Activated naive CD4-positive, alpha-beta T cell treated with anti-CD3 and anti-CD28 coated beads, Interleukin-2, amount 10 ng/mL, durations not matched to agents 7 days and 5 days (primary cell): ENCODE measurements around the gene NDUFS8.

Experiments used
- CTCF ChIA-PET: fragments of 350-600 bp; sonication (Branson Sonifier 250); formaldehyde crosslinking; loops from one replicate; lab custom pipeline; 2021; ENCODE audit warnings: antibody characterized with exemption; lab: Charles Lee
- DNase-seq: peaks from one replicate; pipeline ENCODE4 v3.0.0-alpha.2; 2020
- H3K27ac Mint-ChIP-seq: one replicate; pipeline ENCODE4 v1.8.0; 2021; ENCODE audit warnings: mild to moderate bottlenecking, moderate library complexity, mixed read lengths
- H3K27me3 Mint-ChIP-seq: one replicate; pipeline ENCODE4 v1.8.0; 2021; ENCODE audit warnings: mild to moderate bottlenecking, mixed read lengths
- H3K36me3 Mint-ChIP-seq: one replicate; pipeline ENCODE4 v1.8.0; 2021; ENCODE audit warnings: mixed read lengths
- H3K4me1 Mint-ChIP-seq: one replicate; pipeline ENCODE4 v1.8.0; 2021; ENCODE audit warnings: mixed read lengths
- H3K4me3 Mint-ChIP-seq: one replicate; pipeline ENCODE4 v1.8.0; 2021; ENCODE audit warnings: mild to moderate bottlenecking, moderate library complexity, mixed read lengths
- H3K9me3 Mint-ChIP-seq: one replicate; pipeline ENCODE4 v1.8.0; 2021; ENCODE audit warnings: mixed read lengths

The NDUFS8 gene

GRCh38 chr11:68052137-68052873, 21.8 kb downstream of the NDUFS8 start:
- Mint-ChIP-seq H3K4me1 (no peaks in the 10 kb centered on the region), H3K36me3 (peaks cover 27% of the 10 kb centered on the region), H3K9me3 (no peaks in the 10 kb centered on the region), H3K27ac (no peak overlapping the region), H3K27me3 (no peaks in the 10 kb centered on the region), H3K4me3 (no peak overlapping the region)
- DNase-seq: no peak
- CTCF ChIA-PET: no interaction called here

GRCh38 chr11:68053117-68053516, 22.6 kb downstream of the NDUFS8 start:
- no peaks in the 10 kb centered on the region for H3K4me1 Mint-ChIP-seq
- peaks cover 24% of the 10 kb centered on the region for H3K36me3 Mint-ChIP-seq
- no peaks in the 10 kb centered on the region for H3K27me3 Mint-ChIP-seq
- peak overlapping the region; percentile 4 for H3K27ac Mint-ChIP-seq
- no peak for DNase-seq
- H3K9me3 Mint-ChIP-seq: no peaks in the 10 kb centered on the region
- no peak overlapping the region for H3K4me3 Mint-ChIP-seq
- CTCF ChIA-PET: no interaction called here

GRCh38 chr11:68053981-68054812, 23.7 kb downstream of the NDUFS8 start:
- H3K27me3 Mint-ChIP-seq: no peaks in the 10 kb centered on the region
- DNase-seq: no peak
- H3K36me3 Mint-ChIP-seq: peaks cover 22% of the 10 kb centered on the region
- no peak overlapping the region for H3K4me3 Mint-ChIP-seq
- H3K9me3 Mint-ChIP-seq: no peaks in the 10 kb centered on the region
- CTCF ChIA-PET: no interaction called here
- H3K27ac Mint-ChIP-seq: peak overlapping the region; percentile 16
- H3K4me1 Mint-ChIP-seq: no peaks in the 10 kb centered on the region

- Mint-ChIP-seq H3K27ac (no peak overlapping the region), H3K4me1 (no peaks in the 10 kb centered on the region), H3K27me3 (no peaks in the 10 kb centered on the region), H3K36me3 (peaks cover 13% of the 10 kb centered on the region), H3K4me3 (no peak overlapping the region), H3K9me3 (no peaks in the 10 kb centered on the region)
- no peak for DNase-seq
- CTCF ChIA-PET: no interaction called here
These were observed 26.1 kb downstream of the NDUFS8 start for GRCh38 chr11:68056317-68057285.

- Mint-ChIP-seq H3K4me3 (no peak overlapping the region), H3K27me3 (no peaks in the 10 kb centered on the region), H3K36me3 (peaks cover 7% of the 10 kb centered on the region), H3K9me3 (no peaks in the 10 kb centered on the region), H3K27ac (no peak overlapping the region), H3K4me1 (no peaks in the 10 kb centered on the region)
- CTCF ChIA-PET: no interaction called here
- no peak for DNase-seq
These were observed 27.3 kb downstream of the NDUFS8 start for GRCh38 chr11:68057807-68058206.

GRCh38 chr11:68061508-68061907, 31.0 kb downstream of the NDUFS8 start:
- no peak overlapping the region for H3K27ac Mint-ChIP-seq
- H3K9me3 Mint-ChIP-seq: no peaks in the 10 kb centered on the region
- CTCF ChIA-PET: no interaction called here
- no peak for DNase-seq
- H3K4me3 Mint-ChIP-seq: no peak overlapping the region
- H3K4me1 Mint-ChIP-seq: no peaks in the 10 kb centered on the region
- H3K27me3 Mint-ChIP-seq: no peaks in the 10 kb centered on the region
- H3K36me3 Mint-ChIP-seq: peaks cover 2% of the 10 kb centered on the region

- Mint-ChIP-seq H3K27ac (no peak overlapping the region), H3K4me3 (no peak overlapping the region), H3K36me3 (peaks cover 2% of the 10 kb centered on the region), H3K9me3 (no peaks in the 10 kb centered on the region), H3K4me1 (no peaks in the 10 kb centered on the region), H3K27me3 (no peaks in the 10 kb centered on the region)
- no peak for DNase-seq
- CTCF ChIA-PET: no interaction called here
These were observed 34.4 kb downstream of the NDUFS8 start for GRCh38 chr11:68064926-68065325.

DNA sequence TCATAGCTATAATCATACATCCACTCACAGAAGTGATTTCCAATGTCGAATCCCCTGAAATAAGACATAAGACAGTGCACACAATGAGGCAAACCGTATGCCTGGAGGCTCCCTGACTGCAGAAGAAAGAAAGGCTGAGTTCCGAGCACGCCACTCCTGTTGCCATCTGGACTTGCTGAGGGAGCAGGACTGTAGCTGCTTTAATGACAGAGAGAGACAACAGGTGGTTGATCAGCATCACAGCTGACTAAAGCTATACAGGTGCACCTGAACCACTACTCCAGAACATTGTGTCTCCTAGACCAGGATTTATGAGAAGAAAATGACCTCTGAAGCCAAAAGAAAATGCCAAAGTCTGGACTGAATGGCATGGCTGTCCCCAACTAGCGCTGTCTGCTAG, 35.4 kb downstream of the NDUFS8 start:
- Mint-ChIP-seq H3K36me3 (peaks cover 2% of the 10 kb centered on the region), H3K27ac (no peak overlapping the region), H3K4me1 (no peaks in the 10 kb centered on the region), H3K27me3 (no peaks in the 10 kb centered on the region), H3K9me3 (no peaks in the 10 kb centered on the region), H3K4me3 (no peak overlapping the region)
- DNase-seq: no peak
- CTCF ChIA-PET: no interaction called here

GRCh38 chr11:68066742-68067141, 36.3 kb downstream of the NDUFS8 start:
- no peak for DNase-seq
- H3K27me3 Mint-ChIP-seq: no peaks in the 10 kb centered on the region
- no peaks in the 10 kb centered on the region for H3K9me3 Mint-ChIP-seq
- no peaks in the 10 kb centered on the region for H3K4me1 Mint-ChIP-seq
- peaks cover 2% of the 10 kb centered on the region for H3K36me3 Mint-ChIP-seq
- H3K4me3 Mint-ChIP-seq: no peak overlapping the region
- H3K27ac Mint-ChIP-seq: no peak overlapping the region
- CTCF ChIA-PET: no interaction called here

GRCh38 chr11:68067991-68068390, 37.5 kb downstream of the NDUFS8 start:
- no peaks in the 10 kb centered on the region for H3K9me3 Mint-ChIP-seq
- no peak for DNase-seq
- H3K4me3 Mint-ChIP-seq: no peak overlapping the region
- CTCF ChIA-PET: interaction anchor here (0.5 kb wide), 1 partner anchor 1602 kb away, joined by 3 read pairs; no protein-coding TSS in a partner anchor
- H3K36me3 Mint-ChIP-seq: peaks cover 2% of the 10 kb centered on the region
- no peak overlapping the region for H3K27ac Mint-ChIP-seq
- H3K4me1 Mint-ChIP-seq: no peaks in the 10 kb centered on the region
- no peaks in the 10 kb centered on the region for H3K27me3 Mint-ChIP-seq

GRCh38 chr11:68071281-68072048, 41.0 kb downstream of the NDUFS8 start:
- CTCF ChIA-PET: no interaction called here
- no peak overlapping the region for H3K27ac Mint-ChIP-seq

DNA sequence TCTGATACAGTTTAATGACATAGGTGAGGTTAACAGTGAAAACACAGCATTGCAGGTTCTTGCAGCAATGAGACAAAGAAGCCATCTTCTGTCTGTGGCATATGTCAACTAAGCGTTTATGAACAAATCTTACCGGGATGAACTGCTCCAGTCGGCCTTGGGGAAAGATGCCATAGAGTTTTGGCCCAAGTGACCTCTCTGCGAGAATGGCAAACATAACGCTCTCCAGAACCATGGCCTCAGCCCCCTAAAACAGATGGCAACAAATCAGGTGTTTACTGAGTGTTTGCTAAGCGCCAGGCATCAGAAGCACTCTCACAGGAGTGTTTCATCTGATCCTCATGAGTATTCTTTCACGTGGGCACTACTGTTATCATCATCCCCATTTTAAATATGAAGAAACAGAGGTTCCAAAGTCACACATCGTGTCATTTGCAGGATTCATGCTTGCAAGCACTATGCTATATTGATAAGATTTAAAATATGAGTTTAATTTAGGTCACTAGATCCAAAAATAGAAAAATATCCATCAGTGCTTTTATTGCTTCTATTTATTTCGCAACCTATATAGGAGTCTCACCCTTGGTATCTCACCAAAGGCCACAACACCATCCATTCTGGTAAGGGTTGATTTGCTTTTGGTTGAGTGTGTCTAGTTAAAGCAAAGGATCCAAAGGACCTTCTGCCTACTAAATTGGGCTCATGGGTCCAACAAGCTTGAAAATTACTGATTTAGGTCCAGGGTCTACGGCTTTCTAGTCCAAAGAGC, 44.3 kb downstream of the NDUFS8 start:
- H3K36me3 Mint-ChIP-seq: peaks cover 2% of the 10 kb centered on the region
- CTCF ChIA-PET: no interaction called here
- H3K4me3 Mint-ChIP-seq: no peak overlapping the region
- no peak for DNase-seq
- no peak overlapping the region for H3K27ac Mint-ChIP-seq
- H3K9me3 Mint-ChIP-seq: no peaks in the 10 kb centered on the region
- H3K27me3 Mint-ChIP-seq: no peaks in the 10 kb centered on the region
- H3K4me1 Mint-ChIP-seq: no peaks in the 10 kb centered on the region

More at GRCh38 chr11:68071281-68072048, 41.0 kb downstream of the NDUFS8 start:
- Mint-ChIP-seq H3K4me3 (no peak overlapping the region), H3K27me3 (no peaks in the 10 kb centered on the region), H3K9me3 (no peaks in the 10 kb centered on the region), H3K4me1 (no peaks in the 10 kb centered on the region), H3K36me3 (peaks cover 2% of the 10 kb centered on the region)
- DNase-seq: no peak
